ENCODE measurements around the gene SH3PXD2A. TPM values are rescaled to one million over a fixed set of nuclear protein-coding genes. Genes with fewer than 3 reads are reported as not detected.
"Not testable (repeated sequence)": the region's sequence is repeated elsewhere in the genome, so short reads cannot be mapped to it uniquely, and the experiment has no call there.

Gene SH3PXD2A
- total RNA-seq, 1 donor from 2014 or later: 2.3 TPM

GRCh38 chr10:103847346-103847745 lies 8.0 kb downstream of the SH3PXD2A start:
- Histone ChIP-seq H3K27ac (no peak overlapping the region), H3F3A (ENCODE audit: low read depth) (no peaks in the 10 kb centered on the region), H3K4me1 (peaks cover 3% of the 10 kb centered on the region), H3K4me2 (no peak overlapping the region), H3K79me2 (ENCODE audit: low read depth) (no peaks in the 10 kb centered on the region), H3K36me3 (no peaks in the 10 kb centered on the region), H2AFZ (replicated peaks) (no peak overlapping the region), H3K4me3 (no peak overlapping the region), H3K9me3 (ENCODE audit: low read depth) (no peaks in the 10 kb centered on the region), H3K9ac (no peak overlapping the region), H4K20me1 (ENCODE audit: low read depth) (peaks cover 5% of the 10 kb centered on the region), H3K27me3 (peaks cover 11% of the 10 kb centered on the region)
- Mint-ChIP-seq H3K4me3 (no peak overlapping the region), H3K9me3 (no peaks in the 10 kb centered on the region), H3K27me3 (ENCODE audit: insufficient read depth, low read depth) (peaks cover 3% of the 10 kb centered on the region), H3K36me3 (peaks cover 5% of the 10 kb centered on the region), H3K27ac (no peak overlapping the region), H3K4me1 (peaks cover 39% of the 10 kb centered on the region)
- DNase-seq (ENCODE audit: low spot score): no peak
- TF ChIP-seq CTCF (IDR thresholded peaks at IDR 0.05) (no peak), EZH2phosphoT487 (IDR thresholded peaks at IDR 0.05) (no peak), EZH2 (IDR thresholded peaks at IDR 0.05) (no peak)

DNA sequence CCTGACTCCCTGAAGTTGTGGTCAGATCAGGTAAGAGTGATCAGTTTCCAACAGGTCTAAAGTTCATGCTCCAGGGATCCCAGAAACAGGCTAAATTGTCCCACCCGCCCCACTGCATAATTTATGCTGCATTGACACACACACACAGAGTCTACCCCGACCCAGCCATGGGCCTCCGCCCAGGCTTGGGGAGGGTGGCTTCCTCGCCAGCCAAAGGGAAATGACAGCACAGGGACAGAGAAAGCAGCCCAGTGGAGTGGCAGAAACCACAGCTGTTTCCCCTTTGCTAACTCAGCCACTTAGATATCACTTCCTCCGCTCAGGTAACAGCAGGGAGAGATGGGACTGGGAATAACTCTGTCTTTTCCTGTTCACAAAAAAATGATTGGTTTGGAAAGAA lies 9.4 kb downstream of the SH3PXD2A start:
- Mint-ChIP-seq H3K4me1 (peaks cover 41% of the 10 kb centered on the region), H3K27me3 (ENCODE audit: insufficient read depth, low read depth) (peaks cover under 1% of the 10 kb centered on the region), H3K4me3 (no peak overlapping the region), H3K9me3 (no peaks in the 10 kb centered on the region), H3K27ac (no peak overlapping the region), H3K36me3 (peaks cover 5% of the 10 kb centered on the region)
- peaks cover 7% of the 10 kb centered on the region for H3K4me1 ChIP-seq
- H3K79me2 ChIP-seq (ENCODE audit: low read depth): no peaks in the 10 kb centered on the region
- TF ChIP-seq EZH2 (IDR thresholded peaks at IDR 0.05) (no peak), CTCF (IDR thresholded peaks at IDR 0.05) (no peak)
- no peak overlapping the region for H3K4me2 ChIP-seq
- H3F3A ChIP-seq (ENCODE audit: low read depth): peaks cover 3% of the 10 kb centered on the region
- H2AFZ ChIP-seq (replicated peaks): no peak overlapping the region
- H3K36me3 ChIP-seq: no peaks in the 10 kb centered on the region
- no peak overlapping the region for H3K9ac ChIP-seq
- no peak overlapping the region for H3K4me3 ChIP-seq
- no peaks in the 10 kb centered on the region for H3K9me3 ChIP-seq (ENCODE audit: low read depth)
- peaks cover 3% of the 10 kb centered on the region for H4K20me1 ChIP-seq (ENCODE audit: low read depth)
- H3K27ac ChIP-seq: no peak overlapping the region
- no peak for DNase-seq (ENCODE audit: low spot score)
- H3K27me3 ChIP-seq: peaks cover 7% of the 10 kb centered on the region

DNA sequence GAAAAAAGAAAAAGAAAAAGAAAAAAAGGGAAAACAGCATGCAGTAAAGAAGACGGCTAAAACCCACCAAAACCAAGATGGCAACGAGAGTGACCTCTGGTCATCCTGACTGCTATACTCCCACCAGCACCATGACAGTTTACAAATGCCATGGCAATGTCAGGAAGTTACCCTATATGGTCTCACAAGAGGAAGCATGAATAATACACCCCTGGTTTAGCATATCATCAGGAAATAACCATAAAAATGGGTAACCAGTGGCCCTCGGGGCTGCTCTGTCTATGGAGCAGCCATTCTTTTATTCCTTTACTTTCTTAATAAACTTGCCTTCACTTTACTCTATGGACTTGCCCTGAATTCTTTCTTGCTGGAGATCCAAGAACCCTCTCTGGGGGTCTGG lies 10.0 kb downstream of the SH3PXD2A start:
- H3K27me3 Mint-ChIP-seq (ENCODE audit: insufficient read depth, low read depth); H3K79me2 ChIP-seq (ENCODE audit: low read depth); H3K4me3 Mint-ChIP-seq: not testable (repeated sequence)

DNA sequence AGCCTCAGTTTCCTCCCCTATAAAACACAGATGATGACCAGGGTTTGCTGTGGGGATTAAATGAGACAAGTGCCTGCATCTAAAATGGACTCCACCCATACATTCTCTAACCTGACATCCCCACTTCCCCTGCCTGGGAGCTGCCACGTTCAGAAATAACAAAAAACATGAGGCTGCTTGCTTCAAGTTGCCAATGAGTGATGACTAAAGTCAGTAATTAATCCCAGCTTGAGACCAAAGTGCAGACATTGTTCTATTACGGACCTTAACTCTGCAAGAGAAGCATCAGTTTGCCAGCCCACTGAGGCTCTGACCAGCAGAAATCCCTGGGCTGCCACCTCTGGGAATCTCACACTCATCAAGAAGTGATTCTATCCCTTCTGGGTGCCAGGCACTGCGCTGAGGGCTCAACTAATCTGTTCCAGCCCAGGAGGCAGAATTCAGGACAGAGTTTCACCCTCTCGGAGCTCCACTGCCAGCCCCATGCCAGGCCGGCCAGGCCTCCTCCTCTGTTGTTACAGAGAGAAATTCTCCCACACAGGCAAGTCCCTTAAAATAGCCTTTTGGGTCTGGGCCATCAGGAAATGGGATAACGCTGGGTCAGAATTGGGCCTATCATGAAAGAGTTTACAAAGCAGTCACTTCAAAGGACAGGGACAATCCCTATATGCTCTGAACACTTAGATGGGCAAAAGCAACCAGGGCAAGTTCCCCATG lies 11.4 kb downstream of the SH3PXD2A start:
- Histone ChIP-seq H4K20me1 (ENCODE audit: low read depth) (peaks cover 18% of the 10 kb centered on the region), H3K9me3 (ENCODE audit: low read depth) (no peaks in the 10 kb centered on the region), H3K27ac (no peak overlapping the region), H3K79me2 (ENCODE audit: low read depth) (no peaks in the 10 kb centered on the region), H3K4me2 (no peak overlapping the region), H3K36me3 (no peaks in the 10 kb centered on the region), H2AFZ (replicated peaks) (no peak overlapping the region), H3K4me1 (peaks cover 21% of the 10 kb centered on the region), H3K9ac (no peak overlapping the region), H3K27me3 (peaks cover 26% of the 10 kb centered on the region), H3F3A (ENCODE audit: low read depth) (peaks cover 16% of the 10 kb centered on the region), H3K4me3 (no peak overlapping the region)
- no peak for DNase-seq (ENCODE audit: low spot score)
- Mint-ChIP-seq H3K4me1 (peaks cover 47% of the 10 kb centered on the region), H3K9me3 (no peaks in the 10 kb centered on the region), H3K27ac (peak overlapping the region; percentile 75), H3K36me3 (no peaks in the 10 kb centered on the region), H3K4me3 (no peak overlapping the region), H3K27me3 (ENCODE audit: insufficient read depth, low read depth) (no peaks in the 10 kb centered on the region)
- no peak for TF ChIP-seq EZH2phosphoT487 (IDR thresholded peaks at IDR 0.05)
- TF ChIP-seq CTCF (IDR thresholded peaks at IDR 0.05): no peak
- no peak for TF ChIP-seq EZH2 (IDR thresholded peaks at IDR 0.05)

More for the DNA sequence above, 10.0 kb downstream of the SH3PXD2A start:
- not testable (repeated sequence) for DNase-seq (ENCODE audit: low spot score); H3K36me3 Mint-ChIP-seq; H4K20me1 ChIP-seq (ENCODE audit: low read depth); H3K9me3 ChIP-seq (ENCODE audit: low read depth); H3K9ac ChIP-seq; H3K36me3 ChIP-seq; H3K4me3 ChIP-seq; H3K27ac ChIP-seq; H3K9me3 Mint-ChIP-seq; H3F3A ChIP-seq (ENCODE audit: low read depth); H3K27ac Mint-ChIP-seq; H3K4me2 ChIP-seq; H2AFZ ChIP-seq (replicated peaks)
- peaks cover 13% of the 10 kb centered on the region for H3K4me1 ChIP-seq
- H3K27me3 ChIP-seq: peaks cover 13% of the 10 kb centered on the region
- peaks cover 43% of the 10 kb centered on the region for H3K4me1 Mint-ChIP-seq

All from neural progenitor cell (in vitro differentiated cells).